ENCODE data around the gene PARD3B.

PARD3B gene

GRCh38 chr2:205511641-205512040, 966.4 kb downstream of the PARD3B start:
- Histone ChIP-seq H3K36me3 (ENCODE audit: control insufficient read depth, low read length) (no peaks in the 10 kb centered on the region), H3K4me3 (ENCODE audit: low read length) (no peak overlapping the region), H3K4me2 (ENCODE audit: low read length) (no peak overlapping the region), H3K79me2 (ENCODE audit: control insufficient read depth, low read length) (no peaks in the 10 kb centered on the region), H3F3A (ENCODE audit: control insufficient read depth, insufficient read depth) (no peaks in the 10 kb centered on the region), H3K27me3 (ENCODE audit: control insufficient read depth, low read length) (no peaks in the 10 kb centered on the region), H3K9me2 (replicated peaks; ENCODE audit: control insufficient read depth, low read length) (no peaks in the 10 kb centered on the region; the same call in 1 of the 2 replicates), H3K27ac (ENCODE audit: low read depth, low read length) (no peak overlapping the region), H4K20me1 (ENCODE audit: control insufficient read depth, insufficient read depth, low read depth, low read length) (no peaks in the 10 kb centered on the region), H3K9me3 (ENCODE audit: control insufficient read depth, insufficient read depth, low read length) (no peaks in the 10 kb centered on the region), H3K4me1 (ENCODE audit: control insufficient read depth, low read length) (no peaks in the 10 kb centered on the region)
- TF ChIP-seq CTCF (IDR thresholded peaks at IDR 0.05; ENCODE audit: low read depth, low read length, poor library complexity, severe bottlenecking) (no peak), EZH2phosphoT487 (IDR thresholded peaks at IDR 0.05; ENCODE audit: borderline replicate concordance, low read length) (no peak)

GRCh38 chr2:205520311-205520710, 975.0 kb downstream of the PARD3B start:
- Histone ChIP-seq H3K9me3 (ENCODE audit: control insufficient read depth, insufficient read depth, low read length) (no peaks in the 10 kb centered on the region), H3K4me3 (ENCODE audit: low read length) (no peak overlapping the region), H3K79me2 (ENCODE audit: control insufficient read depth, low read length) (no peaks in the 10 kb centered on the region), H3K27me3 (ENCODE audit: control insufficient read depth, low read length) (no peaks in the 10 kb centered on the region), H3K9me2 (replicated peaks; ENCODE audit: control insufficient read depth, low read length) (no peaks in the 10 kb centered on the region), H3K36me3 (ENCODE audit: control insufficient read depth, low read length) (no peaks in the 10 kb centered on the region), H3K4me2 (ENCODE audit: low read length) (no peak overlapping the region), H3F3A (ENCODE audit: control insufficient read depth, insufficient read depth) (no peaks in the 10 kb centered on the region), H4K20me1 (ENCODE audit: control insufficient read depth, insufficient read depth, low read depth, low read length) (no peaks in the 10 kb centered on the region), H3K4me1 (ENCODE audit: control insufficient read depth, low read length) (no peaks in the 10 kb centered on the region), H3K27ac (ENCODE audit: low read depth, low read length) (no peak overlapping the region)
- TF ChIP-seq EZH2phosphoT487 (IDR thresholded peaks at IDR 0.05; ENCODE audit: borderline replicate concordance, low read length) (no peak), CTCF (IDR thresholded peaks at IDR 0.05; ENCODE audit: low read depth, low read length, poor library complexity, severe bottlenecking) (no peak)

- no peaks in the 10 kb centered on the region for H3K4me1 ChIP-seq (ENCODE audit: control insufficient read depth, low read length)
- H3F3A ChIP-seq (ENCODE audit: control insufficient read depth, insufficient read depth), result no peaks in the 10 kb centered on the region
- H3K4me3 ChIP-seq (ENCODE audit: low read length), result no peak overlapping the region
- no peak overlapping the region for H3K4me2 ChIP-seq (ENCODE audit: low read length)
- no peaks in the 10 kb centered on the region for H3K9me3 ChIP-seq (ENCODE audit: control insufficient read depth, insufficient read depth, low read length)
- H3K9me2 ChIP-seq (replicated peaks; ENCODE audit: control insufficient read depth, low read length), result no peaks in the 10 kb centered on the region
- no peaks in the 10 kb centered on the region for H4K20me1 ChIP-seq (ENCODE audit: control insufficient read depth, insufficient read depth, low read depth, low read length)
- H3K27me3 ChIP-seq (ENCODE audit: control insufficient read depth, low read length), result no peaks in the 10 kb centered on the region
- H3K79me2 ChIP-seq (ENCODE audit: control insufficient read depth, low read length), result no peaks in the 10 kb centered on the region
- no peak overlapping the region for H3K27ac ChIP-seq (ENCODE audit: low read depth, low read length)
- no peak for TF ChIP-seq EZH2phosphoT487 (IDR thresholded peaks at IDR 0.05; ENCODE audit: borderline replicate concordance, low read length)
- no peak for TF ChIP-seq CTCF (IDR thresholded peaks at IDR 0.05; ENCODE audit: low read depth, low read length, poor library complexity, severe bottlenecking)
- no peaks in the 10 kb centered on the region for H3K36me3 ChIP-seq (ENCODE audit: control insufficient read depth, low read length)
These were observed 979.4 kb downstream of the PARD3B start for GRCh38 chr2:205524656-205525055.

GRCh38 chr2:205527801-205528200, 982.5 kb downstream of the PARD3B start:
- Histone ChIP-seq H3K4me3 (ENCODE audit: low read length) (no peak overlapping the region), H3K9me3 (ENCODE audit: control insufficient read depth, insufficient read depth, low read length) (no peaks in the 10 kb centered on the region), H3K27me3 (ENCODE audit: control insufficient read depth, low read length) (no peaks in the 10 kb centered on the region), H3K4me2 (ENCODE audit: low read length) (no peak overlapping the region), H4K20me1 (ENCODE audit: control insufficient read depth, insufficient read depth, low read depth, low read length) (no peaks in the 10 kb centered on the region), H3K4me1 (ENCODE audit: control insufficient read depth, low read length) (no peaks in the 10 kb centered on the region), H3K27ac (ENCODE audit: low read depth, low read length) (no peak overlapping the region), H3F3A (ENCODE audit: control insufficient read depth, insufficient read depth) (no peaks in the 10 kb centered on the region), H3K79me2 (ENCODE audit: control insufficient read depth, low read length) (no peaks in the 10 kb centered on the region), H3K9me2 (replicated peaks; ENCODE audit: control insufficient read depth, low read length) (no peaks in the 10 kb centered on the region), H3K36me3 (ENCODE audit: control insufficient read depth, low read length) (no peaks in the 10 kb centered on the region)
- no peak for TF ChIP-seq EZH2phosphoT487 (IDR thresholded peaks at IDR 0.05; ENCODE audit: borderline replicate concordance, low read length)
